GM20431 (cell line): Measurements from ENCODE around the gene CARM1.
"Not testable (repeated sequence)": the region's sequence is repeated elsewhere in the genome, so short reads cannot be mapped to it uniquely, and the experiment has no call there.

ENCODE experiments used
- in situ Hi-C: fragments of 300-500 bp; cut with MseI, MboI; formaldehyde crosslinking; loops from one replicate; pipeline ENCODE4 v1.15.0; 2020; ENCODE audit warnings: low sequenced_read_pairs; ENCODE audit not compliant: unreplicated experiment

Gene CARM1

DNA sequence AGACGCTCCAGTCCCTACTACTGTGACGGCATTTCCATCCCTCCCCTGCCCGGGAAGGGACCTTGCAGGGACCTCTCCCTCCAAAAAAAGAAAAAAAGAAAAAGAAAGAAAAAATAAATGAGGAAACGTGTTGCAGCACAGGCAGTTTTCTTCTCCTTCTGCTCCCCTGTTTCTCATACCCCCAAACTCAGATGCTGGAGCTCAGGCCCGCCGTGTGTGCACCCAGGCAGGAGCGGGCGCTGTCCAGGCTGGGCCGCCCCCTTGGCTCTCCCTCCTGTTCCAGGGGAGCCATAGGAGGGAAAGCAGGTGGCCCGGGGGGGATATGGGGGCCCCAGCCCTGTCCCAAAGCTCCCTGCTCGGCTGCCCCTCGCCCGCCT is 51.3 kb downstream of the CARM1 start:
- in situ Hi-C loops, result no loop called here

DNA sequence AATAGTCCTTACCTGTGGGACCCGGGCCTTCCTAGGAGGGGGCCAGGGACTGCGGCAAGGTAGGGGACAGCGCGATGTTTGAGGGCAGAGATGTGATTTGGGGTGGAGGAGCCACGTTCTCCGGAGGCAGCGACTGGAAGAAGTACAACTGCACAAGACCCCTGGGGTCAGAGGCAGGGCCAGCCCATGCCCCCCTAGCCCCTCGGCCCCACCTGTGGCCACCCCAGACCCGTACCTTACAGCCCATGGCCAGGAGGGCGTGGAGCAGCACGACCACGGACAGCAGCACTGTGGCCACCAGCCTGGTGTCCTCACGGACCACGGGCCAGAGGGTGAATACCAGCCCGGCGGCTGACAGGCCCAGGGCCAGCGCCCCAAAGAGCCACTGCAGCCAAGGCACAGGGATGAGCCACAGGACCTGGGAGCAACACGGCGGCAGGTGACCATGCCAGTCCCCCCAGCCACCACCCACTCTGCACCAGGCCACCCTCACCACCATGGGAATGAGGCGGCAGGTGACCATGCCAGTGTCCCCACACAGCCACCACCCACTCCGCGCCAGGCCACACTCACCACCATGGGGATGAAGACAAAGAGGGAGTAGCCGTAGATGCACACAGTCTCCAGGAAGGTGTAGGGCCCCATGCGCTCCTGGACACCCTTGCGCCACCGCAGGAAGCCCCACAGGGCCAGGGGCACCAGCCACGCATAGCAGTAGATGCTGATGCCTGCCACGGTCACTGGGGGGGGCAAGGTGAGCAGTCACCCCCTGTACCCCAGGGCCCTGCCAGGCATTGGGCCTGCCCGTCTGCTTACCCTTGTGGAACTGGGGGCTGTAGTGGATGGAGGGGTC is 52.1 kb downstream of the CARM1 start:
- in situ Hi-C loops, result no loop called here

DNA sequence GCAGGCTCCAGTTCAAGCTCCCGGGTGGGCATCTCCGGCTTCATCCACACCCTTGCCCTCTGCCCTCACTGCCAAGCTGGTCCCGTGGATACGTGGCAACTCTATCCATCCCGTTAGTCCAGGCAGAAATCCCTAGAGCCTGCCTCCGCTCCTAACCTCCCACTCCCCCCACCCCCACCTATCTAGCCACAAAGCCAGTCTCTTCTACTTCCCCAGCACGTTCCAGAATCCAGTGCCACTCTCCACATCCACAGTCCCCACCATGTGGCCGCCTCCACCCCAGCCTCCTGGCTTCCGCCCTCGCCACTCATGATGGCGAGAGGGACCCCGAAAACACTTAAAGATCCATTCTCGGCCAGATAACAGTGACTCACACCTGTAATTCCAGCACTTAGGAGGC is 53.2 kb downstream of the CARM1 start:
- in situ Hi-C loops, result no loop called here

- in situ Hi-C loops, result no loop called here
Measured at GRCh38 chr19:10927730-10928562, 56.6 kb downstream of the CARM1 start.

DNA sequence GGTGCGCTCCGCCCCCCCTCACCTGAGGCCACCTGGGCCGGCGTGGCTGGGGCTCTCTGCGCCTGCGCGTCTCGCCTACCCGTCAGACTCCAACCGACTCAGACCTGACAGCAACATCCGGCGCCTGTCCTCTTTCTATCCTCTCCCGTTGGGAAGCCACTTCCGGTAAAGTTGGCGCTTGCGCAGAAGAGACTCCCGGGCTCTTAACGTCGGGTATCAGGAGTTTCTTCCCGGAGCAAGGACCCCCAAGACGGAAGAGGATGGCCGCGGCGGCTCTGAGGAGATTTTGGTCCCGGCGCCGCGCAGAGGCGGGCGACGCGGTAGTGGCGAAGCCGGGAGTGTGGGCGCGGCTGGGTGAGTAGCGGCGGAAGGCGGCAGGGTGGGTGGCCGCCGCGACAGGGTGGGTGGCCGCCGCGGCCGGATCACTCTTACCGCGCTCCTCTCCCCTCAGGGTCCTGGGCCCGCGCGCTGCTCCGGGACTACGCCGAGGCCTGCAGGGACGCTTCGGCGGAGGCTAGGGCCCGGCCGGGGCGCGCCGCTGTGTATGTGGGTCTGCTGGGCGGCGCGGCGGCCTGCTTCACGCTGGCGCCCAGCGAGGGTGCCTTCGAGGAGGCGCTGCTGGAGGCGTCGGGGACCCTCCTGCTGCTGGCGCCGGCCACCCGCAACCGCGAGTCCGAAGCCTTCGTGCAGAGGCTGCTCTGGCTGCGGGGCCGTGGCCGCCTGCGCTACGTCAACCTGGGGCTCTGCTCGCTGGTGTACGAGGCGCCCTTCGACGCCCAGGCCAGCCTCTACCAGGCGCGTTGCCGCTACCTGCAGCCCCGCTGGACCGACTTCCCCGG is 57.4 kb downstream of the CARM1 start, which contains the start of the genes TIMM29 and YIPF2:
Gene TIMM29 (plus strand): TSS at position 249 of the 839 bp plus-strand sequence. CDS start 12 bp downstream, at position 261.
Gene YIPF2 (minus strand): TSS at position 77 of the 839 bp plus-strand sequence. CDS start 229 bp downstream, outside the sequence.
- in situ Hi-C loops, result no loop called here

DNA sequence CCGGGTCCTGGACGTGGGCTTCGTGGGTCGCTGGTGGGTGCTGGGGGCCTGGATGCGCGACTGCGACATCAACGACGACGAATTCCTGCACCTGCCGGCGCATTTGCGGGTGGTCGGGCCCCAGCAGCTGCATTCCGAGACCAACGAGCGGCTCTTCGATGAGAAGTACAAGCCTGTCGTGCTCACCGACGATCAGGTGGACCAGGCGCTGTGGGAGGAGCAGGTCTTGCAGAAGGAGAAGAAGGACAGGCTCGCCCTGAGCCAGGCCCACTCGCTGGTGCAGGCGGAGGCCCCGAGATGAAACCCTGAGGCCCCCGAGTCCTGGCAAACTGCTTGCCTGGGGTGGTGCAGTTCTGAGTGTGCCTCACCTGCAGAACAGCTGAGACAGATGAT is 58.0 kb downstream of the CARM1 start:
- in situ Hi-C loops, result no loop called here

DNA sequence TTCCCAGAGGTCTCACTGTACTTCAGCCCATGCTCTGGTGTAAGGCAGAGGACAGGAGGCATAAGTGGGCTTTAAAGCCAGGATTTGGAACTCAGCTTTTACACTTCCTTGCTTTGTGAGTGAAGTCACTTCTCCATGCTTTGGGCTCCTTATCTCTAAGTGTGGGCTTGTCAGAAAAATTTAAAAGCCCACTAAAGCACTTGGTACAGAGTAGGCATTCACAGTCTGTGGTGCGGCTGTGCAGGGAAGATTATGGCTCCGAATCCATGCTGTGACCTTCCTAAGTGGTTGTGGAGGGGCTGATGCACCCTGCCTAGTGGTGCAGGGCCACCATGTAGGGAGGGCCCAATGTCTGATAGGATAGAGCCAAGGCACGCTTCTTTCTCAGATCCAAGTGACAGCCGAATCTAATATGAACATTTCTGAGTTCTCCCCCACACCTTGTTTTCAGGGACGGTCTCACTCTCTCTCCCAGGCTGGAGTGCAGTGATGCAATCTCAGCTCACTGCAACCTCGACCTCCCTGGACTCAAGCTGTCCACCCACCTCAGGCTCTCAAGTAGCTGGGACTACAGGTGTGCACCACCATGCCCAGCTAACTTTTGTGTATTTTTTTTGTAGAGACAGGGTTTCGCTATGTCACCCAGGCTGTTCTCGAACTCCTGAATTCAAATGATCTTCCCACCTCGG is 64.2 kb downstream of the CARM1 start:
- in situ Hi-C loops, result no loop called here

GRCh38 chr19:10936661-10937084 is 65.3 kb downstream of the CARM1 start:
- in situ Hi-C loops, result no loop called here

DNA sequence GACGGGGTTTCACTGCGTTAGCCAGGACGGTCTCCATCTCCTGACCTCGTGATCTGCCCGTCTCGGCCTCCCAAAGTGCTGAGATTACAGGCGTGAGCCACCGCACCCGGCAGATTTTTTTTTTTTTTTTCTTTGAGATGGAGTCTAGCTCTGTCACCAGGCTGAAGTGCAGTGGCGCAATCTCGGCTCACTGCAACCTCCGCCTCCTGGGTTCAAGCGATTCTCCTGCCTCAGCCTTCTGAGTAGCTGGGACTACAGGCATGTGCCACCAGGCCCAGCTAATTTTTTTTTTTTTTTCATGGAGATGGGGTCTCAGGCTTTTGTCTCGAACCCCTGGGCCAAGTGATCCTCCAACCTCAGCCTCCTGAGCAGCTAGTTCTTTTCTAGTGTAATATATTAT is 70.3 kb downstream of the CARM1 start:
- in situ Hi-C loops, result not testable (repeated sequence)

- in situ Hi-C loops, result not testable (repeated sequence)
Measured at GRCh38 chr19:10943412-10943811, 72.1 kb downstream of the CARM1 start.

GRCh38 chr19:10945264-10945663 is 73.9 kb downstream of the CARM1 start:
- in situ Hi-C loops, result no loop called here

GRCh38 chr19:10946958-10947657 is 75.8 kb downstream of the CARM1 start:
- in situ Hi-C loops, result no loop called here

- in situ Hi-C loops, result no loop called here
Measured at GRCh38 chr19:10952809-10953208, 81.5 kb downstream of the CARM1 start.

DNA sequence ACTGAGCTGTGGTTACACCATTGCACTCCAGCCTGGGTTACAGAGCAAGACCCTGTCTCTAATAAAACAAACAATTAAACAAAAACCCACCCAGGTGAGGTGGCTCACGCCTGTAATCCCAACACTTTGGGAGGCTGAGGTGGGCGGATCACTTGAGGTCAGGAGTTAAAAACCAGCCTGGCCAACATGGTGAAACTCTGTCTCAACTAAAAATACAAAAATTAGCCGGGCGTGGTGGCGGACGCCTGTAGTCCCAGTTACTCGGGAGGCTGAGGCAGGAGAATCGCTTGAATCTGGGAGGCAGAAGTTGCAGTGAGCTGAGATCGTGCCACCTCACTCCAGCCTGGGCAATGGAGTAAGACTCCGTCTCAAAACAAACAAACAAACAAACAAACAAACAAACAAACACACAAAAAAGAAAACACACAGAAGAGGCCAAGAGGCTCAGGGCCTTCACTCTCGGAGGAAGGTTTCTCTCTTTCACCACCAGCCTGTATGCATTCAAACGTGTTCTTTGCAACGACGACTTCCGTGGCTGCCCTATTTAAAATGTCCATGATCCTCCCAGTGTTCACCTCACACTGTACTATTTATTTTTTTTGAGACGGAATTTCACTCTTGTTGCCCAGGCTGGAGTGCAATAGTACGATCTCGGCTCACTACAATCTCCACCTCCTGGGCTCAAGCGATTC is 88.1 kb downstream of the CARM1 start:
- in situ Hi-C loops, result not testable (repeated sequence)

GRCh38 chr19:10960314-10961072 is 89.1 kb downstream of the CARM1 start, which contains the start of gene SMARCA4:
Gene SMARCA4 (plus strand): TSS chr19:10961030. CDS start chr19:10984152, 23,122 bp downstream.
- in situ Hi-C loops, result no loop called here

DNA sequence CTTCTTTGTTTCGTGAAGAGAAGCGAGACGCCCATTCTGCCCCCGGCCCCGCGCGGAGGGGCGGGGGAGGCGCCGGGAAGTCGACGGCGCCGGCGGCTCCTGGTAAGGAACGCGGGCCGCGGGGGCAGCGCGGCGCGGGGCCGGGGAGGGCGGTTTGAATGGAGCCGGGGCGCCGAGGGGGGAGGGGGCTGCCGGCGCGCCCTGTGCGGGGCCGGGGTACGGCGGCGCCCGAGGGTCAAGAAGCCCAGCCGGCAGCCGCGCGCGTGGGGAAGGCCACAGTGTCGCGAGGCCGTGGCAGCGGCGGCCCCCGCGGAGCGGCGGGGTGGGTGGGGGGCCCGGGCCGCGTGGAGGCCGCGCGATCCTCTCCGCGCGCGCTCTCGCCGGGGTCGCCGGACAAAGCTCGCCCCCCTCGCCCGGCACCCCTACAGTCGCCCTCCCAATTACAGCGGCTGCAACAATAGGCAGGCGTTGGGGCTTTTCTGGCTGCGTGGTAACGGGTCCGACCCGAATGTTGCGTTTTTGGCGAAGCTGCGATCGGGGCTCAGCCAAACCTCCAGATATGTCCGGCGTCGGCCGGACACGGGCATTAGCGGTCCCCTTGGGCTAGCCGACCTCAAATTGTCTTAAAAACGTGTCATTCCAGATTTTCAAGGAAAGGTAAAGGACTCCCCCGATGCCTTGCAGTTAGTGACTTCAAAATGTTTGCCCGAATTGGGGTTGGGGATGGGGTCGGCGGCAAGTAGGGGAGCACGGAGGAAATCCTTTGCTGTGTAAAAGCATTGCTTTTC is 89.9 kb downstream of the CARM1 start:
- in situ Hi-C loops, result no loop called here

DNA sequence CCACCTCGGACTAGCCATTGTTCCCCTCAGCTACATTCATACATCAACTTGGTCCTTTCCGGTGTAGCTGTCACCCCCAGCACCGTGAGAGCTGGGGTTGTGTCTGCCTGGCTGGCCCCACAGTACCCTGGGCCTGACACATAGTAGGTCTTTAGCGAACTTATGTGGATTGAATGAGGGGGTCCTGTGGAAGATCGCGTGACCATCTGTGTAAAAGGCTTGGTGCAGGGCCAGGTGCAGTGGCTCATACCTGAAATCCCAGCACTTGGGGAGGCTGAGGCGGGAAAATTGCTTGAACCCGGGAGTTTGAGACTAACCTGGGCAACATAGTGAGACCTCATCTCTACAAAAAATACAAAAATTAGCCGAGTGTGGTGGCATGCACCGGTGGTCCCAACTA is 91.5 kb downstream of the CARM1 start:
- in situ Hi-C loops, result no loop called here
